HCT116 (cell line): ENCODE measurements around the gene DERL3.

ENCODE experiments used
- CEBPB ChIP-seq: IDR thresholded peaks from 2 replicates; pipeline ENCODE4 v1.6.1; 2012; ENCODE audit warnings: low read depth
- EZH2 ChIP-seq: fragments of 200-600 bp; sonication (generic); IDR thresholded peaks from 2 replicates; pipeline ENCODE4 v1.6.1; 2017; ENCODE audit warnings: antibody characterized with exemption, mixed run types
- EZH2phosphoT487 ChIP-seq: fragments of 200-600 bp; IDR thresholded peaks from 2 replicates; pipeline ENCODE4 v1.6.1; 2018; ENCODE audit warnings: antibody characterized with exemption, borderline replicate concordance
- JUND ChIP-seq: IDR thresholded peaks from 2 replicates; pipeline ENCODE4 v1.6.1; 2012
- MAX ChIP-seq: IDR thresholded peaks from 2 replicates; pipeline ENCODE4 v1.6.1; 2012
- POLR2AphosphoS5 ChIP-seq: IDR thresholded peaks from 2 replicates; pipeline ENCODE4 v1.6.1; 2011; ENCODE audit warnings: mild to moderate bottlenecking, low read depth, low read length, moderate library complexity
- RAD21 ChIP-seq: IDR thresholded peaks from 2 replicates; pipeline ENCODE4 v1.6.1; 2012; ENCODE audit warnings: low read depth, mild to moderate bottlenecking
- REST ChIP-seq: IDR thresholded peaks from 2 replicates; pipeline ENCODE4 v1.6.1; 2012; ENCODE audit warnings: low read depth
- ZFX ChIP-seq: fragments of 450-650 bp; IDR thresholded peaks from 2 replicates; pipeline ENCODE4 v1.6.1; 2017
- TF ChIP-seq, protein P1 (sequence below), 3 experiments: fragments of 200-600 bp in 1 of 3; sonication (generic) in 1 of 3; IDR thresholded peaks in 2 of 3; conservative IDR thresholded peaks in 1 of 3; 2 replicates each; pipeline ENCODE4 v1.5.1; 2012 to 2017; ENCODE audit warnings: low read depth in 2 of 3, low read length in 2 of 3, antibody characterized with exemption in 1 of 3, borderline replicate concordance in 1 of 3, control low read depth in 1 of 3, mild to moderate bottlenecking in 1 of 3, mixed read lengths in 1 of 3, mixed run types in 1 of 3, moderate library complexity in 1 of 3; ENCODE audit not compliant: insufficient read depth in 1 of 3
- TF ChIP-seq, protein P2 (sequence below): IDR thresholded peaks from 2 replicates; pipeline ENCODE4 v1.6.1; 2012

DNA sequence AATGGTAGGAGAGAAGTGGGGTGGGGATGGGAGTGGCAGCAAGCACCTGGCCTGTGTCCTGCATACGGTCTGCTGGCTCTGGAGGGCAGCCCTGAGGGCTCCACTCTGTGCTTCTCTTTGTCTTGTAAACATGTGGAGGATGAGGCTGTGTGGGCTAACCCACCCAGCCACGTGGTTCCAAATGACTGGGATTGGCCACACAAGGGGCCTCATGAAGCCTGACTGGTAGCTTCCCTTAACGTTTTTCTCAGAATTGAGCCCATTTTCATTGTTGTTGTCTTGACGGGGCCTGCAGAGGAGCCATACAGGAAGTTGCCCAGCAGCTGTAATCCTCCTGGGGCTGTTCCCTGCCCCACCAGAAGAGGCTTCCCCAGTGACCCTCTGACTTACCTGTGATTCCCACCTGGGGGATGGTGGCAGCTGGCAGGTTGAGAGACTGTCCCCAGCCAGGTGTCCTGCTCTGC is 18.0 kb downstream of the DERL3 start:
- TF ChIP-seq, protein P1, sequence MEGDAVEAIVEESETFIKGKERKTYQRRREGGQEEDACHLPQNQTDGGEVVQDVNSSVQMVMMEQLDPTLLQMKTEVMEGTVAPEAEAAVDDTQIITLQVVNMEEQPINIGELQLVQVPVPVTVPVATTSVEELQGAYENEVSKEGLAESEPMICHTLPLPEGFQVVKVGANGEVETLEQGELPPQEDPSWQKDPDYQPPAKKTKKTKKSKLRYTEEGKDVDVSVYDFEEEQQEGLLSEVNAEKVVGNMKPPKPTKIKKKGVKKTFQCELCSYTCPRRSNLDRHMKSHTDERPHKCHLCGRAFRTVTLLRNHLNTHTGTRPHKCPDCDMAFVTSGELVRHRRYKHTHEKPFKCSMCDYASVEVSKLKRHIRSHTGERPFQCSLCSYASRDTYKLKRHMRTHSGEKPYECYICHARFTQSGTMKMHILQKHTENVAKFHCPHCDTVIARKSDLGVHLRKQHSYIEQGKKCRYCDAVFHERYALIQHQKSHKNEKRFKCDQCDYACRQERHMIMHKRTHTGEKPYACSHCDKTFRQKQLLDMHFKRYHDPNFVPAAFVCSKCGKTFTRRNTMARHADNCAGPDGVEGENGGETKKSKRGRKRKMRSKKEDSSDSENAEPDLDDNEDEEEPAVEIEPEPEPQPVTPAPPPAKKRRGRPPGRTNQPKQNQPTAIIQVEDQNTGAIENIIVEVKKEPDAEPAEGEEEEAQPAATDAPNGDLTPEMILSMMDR (IDR thresholded peaks at IDR 0.05 in 2 of 3, conservative IDR thresholded peaks at IDR 0.05 in 1 of 3; ENCODE audit: borderline replicate concordance in 1 of 3, insufficient read depth in 1 of 3, low read depth in 2 of 3, low read length in 2 of 3): no peak
- no peak for TF ChIP-seq POLR2AphosphoS5
- no peak for TF ChIP-seq EZH2
- TF ChIP-seq, protein P2, sequence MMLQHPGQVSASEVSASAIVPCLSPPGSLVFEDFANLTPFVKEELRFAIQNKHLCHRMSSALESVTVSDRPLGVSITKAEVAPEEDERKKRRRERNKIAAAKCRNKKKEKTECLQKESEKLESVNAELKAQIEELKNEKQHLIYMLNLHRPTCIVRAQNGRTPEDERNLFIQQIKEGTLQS: no peak
- no peak for TF ChIP-seq MAX
- no peak for TF ChIP-seq JUND
- no peak for TF ChIP-seq REST
- TF ChIP-seq EZH2phosphoT487: no peak
- no peak for TF ChIP-seq CEBPB
- no peak for TF ChIP-seq ZFX
- no peak for TF ChIP-seq RAD21
